Hematopoietic multipotent progenitor cell (in vitro differentiated cells): ENCODE results near the gene ZYG11A. TPM values are rescaled to one million over a fixed set of nuclear protein-coding genes. Genes with fewer than 3 reads are reported as not detected.
"Not testable (repeated sequence)": the region's sequence is repeated elsewhere in the genome, so short reads cannot be mapped to it uniquely, and the experiment has no call there.

Experiments used
- DNase-seq, 3 donors: peaks; one replicate each; pipeline ENCODE4 v3.0.0-alpha.2; 2011 to 2015; ENCODE audit warnings: low read depth in 2 of 3, low spot score in 2 of 3
- total RNA-seq: library from RNA; depleted of rRNA; stranded (reverse); fragments of >200 nt; gene quantifications from one replicate; pipeline ENCODE4 v1.2.3, GENCODE V29; 2012

The ZYG11A gene
- total RNA-seq, 1 donor, result not detected

DNA sequence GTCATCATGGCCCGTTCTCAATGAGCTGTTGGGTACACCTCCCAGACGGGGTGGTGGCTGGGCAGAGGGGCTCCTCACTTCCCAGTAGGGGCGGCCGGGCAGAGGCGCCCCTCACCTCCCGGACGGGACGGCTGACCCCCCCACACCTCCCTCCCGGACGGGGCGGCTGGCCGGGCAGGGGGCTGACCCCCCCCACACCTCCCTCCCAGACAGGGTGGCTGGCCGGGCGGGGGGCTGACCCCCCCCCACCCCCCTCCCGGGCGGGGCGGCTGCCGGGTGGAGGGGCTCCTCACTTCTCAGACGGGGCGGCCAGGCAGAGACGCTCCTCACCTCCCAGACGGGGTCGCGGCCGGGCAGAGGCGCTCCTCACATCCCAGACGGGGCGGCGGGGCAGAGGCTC lies 27.2 kb downstream of the ZYG11A start:
- DNase-seq, result not testable (repeated sequence)

DNA sequence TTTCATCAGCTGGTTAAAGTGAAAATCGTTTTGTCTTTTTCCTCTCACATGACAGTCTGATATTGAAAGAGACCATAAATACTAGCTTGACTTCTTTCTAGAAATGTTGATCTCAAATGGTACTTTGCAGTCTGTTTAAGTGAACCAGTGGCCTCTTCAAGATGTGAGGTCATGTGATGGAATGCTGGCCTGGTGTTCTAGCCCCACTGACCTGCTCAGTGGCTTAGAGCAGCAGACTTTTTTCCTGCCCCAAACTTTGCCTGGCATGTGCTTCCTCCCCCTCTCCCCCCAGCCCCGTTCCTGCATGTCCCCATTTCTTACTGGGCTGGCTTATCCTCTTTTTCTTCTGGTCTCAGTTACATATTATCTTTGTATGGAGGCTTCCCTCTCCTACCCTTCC lies 34.3 kb downstream of the ZYG11A start:
- no peak for DNase-seq

DNA sequence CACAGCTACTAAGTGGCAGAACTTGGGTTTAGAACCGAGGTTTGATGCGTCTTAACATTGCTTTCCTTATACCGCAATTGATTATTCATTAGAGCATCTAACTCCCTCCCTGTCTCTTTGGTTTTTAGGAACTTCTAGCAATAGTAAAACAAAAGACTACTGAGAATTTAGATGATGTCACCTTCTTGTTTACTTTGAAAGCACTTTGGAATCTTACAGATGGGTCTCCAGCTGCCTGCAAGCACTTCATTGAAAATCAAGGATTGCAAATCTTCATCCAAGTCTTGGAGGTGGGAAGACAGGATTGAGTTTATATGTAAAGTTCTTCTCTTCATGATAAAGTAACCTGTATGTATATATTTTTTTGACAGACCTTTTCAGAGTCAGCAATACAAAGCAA lies 35.0 kb downstream of the ZYG11A start:
- DNase-seq, result no peak

DNA sequence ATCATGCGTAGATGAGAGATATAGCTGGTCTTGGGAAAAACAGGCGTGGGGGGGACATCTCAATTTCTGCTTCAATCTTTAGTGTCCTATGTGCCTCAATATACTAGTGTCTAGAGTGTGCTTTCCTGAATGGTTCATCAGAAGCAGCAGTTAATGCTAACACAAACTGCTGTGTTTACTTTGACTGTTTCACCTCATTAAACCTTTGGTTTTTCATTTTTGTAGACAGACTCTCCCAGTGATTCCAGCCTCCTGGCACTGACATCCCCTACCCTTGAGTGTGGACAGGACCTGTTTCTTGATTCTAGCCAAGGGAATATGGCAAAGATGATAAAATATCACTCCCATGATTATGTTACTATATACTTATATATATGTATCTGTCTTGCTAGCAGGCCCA lies 37.6 kb downstream of the ZYG11A start:
- no peak for DNase-seq

DNA sequence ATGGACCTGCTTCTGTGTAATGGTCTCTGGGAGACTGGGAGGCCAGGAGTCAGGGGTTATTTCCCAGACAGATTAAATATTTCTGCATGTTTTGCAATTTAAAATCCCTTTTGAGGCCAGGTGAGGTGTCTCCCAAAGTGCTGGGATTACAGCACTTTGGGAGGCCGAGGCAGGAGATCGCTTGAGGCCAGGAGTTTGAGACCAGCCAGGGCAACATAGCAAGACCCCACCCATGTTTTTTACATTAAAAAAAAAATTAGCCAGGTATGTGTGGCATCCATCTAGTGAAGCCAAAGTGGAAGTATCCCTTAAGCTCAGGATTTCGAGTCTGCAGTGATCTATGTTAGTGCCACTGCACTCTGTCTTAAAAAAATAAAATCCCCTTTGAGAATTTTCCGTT lies 44.9 kb downstream of the ZYG11A start:
- no peak for DNase-seq

DNA sequence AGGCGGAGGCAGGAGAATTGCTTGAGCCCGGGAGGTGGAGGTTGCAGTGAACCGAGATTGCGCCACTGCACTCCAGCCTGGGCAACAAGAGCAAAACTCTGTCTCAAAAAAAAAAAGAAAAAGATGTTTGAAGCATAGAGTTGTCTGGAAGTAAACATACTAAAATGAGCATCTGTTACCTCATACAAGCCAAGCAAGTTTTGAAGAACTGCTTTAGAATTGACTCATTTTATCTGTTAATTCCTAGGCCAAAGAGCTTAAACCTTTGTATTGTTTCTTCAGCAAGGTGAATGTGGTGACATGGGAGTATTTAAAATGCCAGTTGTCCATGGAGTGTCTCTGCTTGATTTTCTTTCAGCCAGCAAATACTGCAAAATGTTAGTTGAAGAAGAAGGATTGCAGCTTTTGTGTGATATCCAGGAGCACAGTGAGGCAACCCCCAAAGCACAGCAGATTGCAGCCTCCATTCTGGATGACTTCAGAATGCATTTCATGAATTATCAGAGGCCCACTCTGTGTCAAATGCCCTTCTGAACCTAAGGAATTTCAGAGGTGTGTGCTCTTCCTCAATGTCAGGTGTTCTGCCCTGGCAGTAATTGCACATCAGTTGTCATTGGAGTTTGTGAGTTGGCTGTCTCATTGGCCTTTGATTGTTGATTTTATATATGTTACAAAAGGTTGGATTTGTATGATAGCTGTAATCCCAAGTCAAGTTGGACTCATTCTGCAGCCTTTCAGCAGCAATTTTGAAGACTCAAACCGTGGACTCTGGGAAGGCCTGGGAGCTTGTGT lies 50.1 kb downstream of the ZYG11A start:
- DNase-seq, result no peak

DNA sequence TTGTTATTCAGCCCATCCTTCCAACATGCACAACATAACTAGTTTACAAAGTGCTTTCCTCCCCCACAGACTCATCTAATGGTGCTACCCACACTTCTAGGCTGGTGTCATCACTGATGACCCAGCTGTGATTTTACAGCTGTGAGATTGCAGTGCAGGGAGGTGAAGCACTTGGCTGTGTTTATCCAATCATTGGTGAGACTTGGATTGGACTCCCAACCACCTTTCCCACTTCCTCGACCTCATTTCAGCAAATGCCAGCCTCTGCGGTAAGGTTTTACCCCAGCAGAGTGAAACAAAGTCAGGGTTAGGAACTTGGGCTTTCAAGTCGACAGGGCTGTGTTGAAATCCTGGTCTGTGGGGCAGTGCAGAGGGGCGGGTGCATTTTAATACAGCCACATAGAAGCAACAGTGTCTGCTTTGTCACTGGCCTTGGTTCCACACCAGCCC lies 56.9 kb downstream of the ZYG11A start:
- DNase-seq, result no peak

DNA sequence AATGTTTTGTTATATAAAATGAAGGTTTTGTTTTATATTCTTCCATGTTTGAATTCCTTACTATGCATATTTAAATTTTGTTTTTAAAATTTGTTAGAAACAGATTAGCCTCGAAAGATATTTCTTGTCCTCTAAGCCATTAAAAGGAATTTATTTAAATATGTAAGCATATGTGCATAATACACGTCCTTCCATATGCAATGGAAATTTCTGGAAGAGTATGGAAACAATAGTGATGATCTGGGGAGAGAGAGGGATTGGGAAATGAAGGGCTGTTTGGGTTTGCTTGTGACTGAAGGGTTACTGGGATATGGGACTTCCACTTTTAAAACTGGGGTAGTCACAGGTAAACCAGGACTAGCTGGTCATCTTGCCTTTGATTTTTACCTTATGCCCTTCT lies 57.8 kb downstream of the ZYG11A start:
- DNase-seq, result no peak

DNA sequence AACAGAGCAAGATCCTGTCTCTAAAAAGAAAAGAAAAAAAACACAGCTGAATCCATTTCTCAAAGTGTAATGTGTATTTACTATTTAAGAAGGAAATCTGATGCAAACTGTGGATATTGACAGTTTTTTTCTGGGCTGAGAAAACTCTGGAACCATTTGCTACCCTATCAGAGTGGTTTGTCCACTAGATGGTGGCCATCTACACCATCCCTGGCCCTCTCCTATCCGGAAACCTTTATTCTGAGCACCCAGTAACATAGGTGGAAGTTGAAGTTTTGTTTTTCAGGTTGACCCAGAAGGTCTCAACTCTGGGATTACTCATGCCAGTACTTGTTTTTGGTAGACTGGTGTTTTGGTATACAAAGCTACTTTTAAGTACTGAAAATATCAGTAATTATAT lies 58.8 kb downstream of the ZYG11A start:
- DNase-seq, result no peak

DNA sequence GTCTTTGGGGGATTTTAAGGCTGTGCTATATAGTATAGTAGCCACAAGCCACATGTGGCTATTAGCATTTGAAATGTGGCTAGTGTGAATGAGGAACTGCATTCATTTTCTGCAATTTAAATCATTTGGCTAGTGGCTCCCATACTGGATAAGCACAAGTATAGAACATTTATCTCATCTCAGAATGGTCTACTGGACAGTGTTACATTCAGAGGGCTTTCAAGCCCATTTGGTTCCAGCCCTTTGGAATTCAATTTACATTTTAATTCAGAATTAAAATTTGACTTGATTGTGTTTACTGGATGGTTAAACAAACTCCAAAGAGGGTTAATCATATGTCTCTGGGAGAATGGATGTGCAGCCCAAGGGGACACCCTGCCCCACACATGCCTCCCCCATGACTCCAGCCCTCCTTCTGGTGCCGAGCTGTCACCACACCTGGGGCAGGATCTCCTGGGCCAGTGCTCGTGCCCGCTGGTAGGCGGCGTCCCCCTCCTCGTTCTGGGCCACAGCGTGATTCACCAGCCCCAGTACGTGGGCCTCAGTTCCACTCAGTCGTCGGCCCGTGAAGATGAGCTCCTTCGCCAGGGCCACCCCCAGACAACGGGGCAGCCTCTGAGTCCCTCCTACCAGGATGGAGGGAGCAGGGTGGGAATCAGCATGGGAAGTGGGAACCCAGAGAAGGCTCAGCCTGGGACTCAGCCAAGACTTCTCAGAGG lies 61.8 kb downstream of the ZYG11A start:
- DNase-seq, result no peak

DNA sequence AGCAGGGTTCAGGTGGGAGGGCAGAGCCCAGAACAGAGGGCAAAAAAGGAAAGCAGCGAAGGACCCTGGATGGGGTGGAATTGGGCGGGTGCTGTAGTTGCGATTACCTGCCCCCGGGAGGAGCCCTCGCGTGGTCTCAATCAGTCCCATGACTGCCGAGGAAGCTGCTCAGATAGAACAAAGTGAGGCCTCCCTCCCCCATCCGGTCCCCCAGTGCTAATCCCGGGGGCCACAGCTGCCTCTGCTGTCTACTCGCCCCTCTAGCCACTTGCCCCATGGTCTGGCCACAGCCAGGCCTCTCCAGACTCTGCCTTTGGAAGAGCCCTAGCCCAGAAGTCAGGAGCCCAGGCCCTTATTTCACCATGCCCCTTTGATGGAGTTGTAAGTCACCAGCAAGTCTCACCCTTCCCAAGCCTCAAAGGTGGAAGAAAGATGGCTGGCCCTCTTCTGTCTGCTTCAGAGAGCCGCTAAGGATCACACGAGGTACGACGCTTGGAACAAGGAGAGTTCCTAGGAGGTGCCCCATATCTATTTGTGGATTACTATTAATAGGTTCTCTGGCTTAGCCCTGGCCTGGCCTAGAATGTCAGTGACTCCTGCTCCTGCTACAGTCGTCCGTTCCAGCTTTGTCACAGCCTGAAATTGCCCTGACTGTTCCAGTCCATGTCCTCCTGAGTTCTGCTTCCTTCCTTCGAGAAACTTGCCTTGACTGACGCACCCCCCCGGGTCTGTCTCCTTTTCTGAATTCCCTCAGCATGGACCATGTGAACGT lies 62.6 kb downstream of the ZYG11A start:
- peak in 2 of 3 donors; percentile 37 to 56 for DNase-seq

DNA sequence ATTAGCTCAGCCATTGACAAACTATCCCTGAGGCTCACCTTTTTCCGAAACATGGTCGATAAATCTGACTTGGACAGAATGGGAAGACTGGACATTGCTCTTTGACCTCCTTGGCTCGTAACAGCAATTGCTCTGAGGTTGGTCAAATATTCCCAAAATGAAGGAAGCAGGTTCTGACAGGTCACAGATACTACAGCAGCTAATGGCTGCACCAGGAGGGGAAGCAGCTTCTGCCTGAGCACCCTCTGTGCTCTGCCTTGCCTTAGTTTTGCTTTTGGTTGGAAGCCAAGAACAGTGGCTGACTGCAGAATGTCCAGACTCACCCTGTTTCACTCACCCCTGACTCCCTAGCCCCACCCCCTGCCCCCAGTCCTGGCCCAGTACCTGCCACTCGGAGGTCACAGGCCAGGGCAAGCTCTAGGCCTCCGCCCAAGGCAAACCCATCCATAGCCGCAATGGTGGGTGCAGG lies 63.6 kb downstream of the ZYG11A start:
- DNase-seq, result no peak

DNA sequence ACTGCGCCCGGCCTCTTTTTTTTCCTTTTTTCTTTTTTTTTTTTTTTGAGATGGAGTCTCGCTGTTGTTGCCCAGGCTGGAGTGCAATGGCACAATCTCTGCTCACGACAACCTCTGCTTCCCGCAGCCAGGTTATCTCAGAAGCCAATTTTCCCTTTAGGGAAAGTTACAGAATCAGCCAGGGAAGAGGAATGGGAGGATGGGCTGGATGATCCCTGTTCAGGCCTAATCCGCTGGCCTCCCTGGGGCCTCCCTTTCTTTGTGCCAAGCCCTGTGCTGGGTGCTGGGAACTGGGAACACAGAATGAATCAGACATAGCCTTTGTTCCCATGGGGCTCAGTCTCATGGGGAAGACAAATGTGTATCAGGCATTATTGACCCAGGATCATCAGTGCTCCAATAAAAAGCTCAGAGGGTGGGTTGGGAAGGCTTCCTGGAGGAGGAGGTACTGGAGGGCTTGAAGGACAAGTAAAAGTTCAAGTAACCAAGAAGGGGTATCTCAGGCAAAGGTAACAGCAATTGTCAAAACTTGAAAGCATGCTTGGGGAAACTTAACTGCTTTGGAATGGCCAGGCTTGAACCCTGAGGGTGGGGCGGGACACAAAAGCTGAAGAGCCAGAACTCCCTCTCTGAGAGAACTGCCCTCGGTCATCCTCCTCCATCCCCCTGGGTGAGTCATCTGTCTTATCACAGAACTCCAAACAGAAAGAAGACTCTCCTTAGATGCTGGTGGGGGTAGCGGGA lies 64.7 kb downstream of the ZYG11A start:
- DNase-seq, result no peak

DNA sequence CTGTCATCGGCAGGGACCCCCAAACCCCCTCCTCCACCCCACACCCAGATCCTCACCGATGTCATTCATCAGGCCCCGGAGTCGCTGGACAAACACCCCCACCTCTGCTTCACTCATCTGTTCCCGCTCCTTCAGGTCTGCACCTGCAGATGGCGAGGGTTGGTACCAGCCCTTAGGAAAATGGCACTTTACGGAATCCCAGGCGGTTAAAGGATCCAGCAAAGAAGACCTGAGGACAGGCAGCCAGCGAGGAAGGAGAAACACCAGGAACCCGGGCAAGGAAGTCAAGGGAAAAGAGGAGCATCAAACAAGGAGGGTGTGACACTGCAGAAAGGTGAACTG lies 65.2 kb downstream of the ZYG11A start:
- no peak for DNase-seq

DNA sequence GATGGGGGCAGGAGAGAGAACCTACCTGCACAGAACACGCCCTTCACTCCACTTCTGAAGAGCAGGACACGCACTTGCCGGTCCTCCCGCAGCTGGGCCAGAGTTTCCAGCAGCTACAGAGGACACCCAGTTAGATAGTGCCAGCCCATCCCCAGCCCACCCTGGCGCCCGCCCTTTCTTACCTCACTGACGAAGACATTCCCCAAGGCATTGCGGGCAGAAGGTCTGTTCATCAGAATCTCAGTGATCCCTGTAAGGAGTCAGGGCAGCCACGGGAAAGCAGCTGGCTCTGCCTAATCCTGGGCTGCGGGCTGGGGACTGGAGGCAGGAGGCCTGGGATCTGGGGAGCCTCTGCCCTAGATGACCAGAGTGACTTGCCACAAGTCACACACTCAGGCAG lies 69.0 kb downstream of the ZYG11A start:
- DNase-seq, result no peak

DNA sequence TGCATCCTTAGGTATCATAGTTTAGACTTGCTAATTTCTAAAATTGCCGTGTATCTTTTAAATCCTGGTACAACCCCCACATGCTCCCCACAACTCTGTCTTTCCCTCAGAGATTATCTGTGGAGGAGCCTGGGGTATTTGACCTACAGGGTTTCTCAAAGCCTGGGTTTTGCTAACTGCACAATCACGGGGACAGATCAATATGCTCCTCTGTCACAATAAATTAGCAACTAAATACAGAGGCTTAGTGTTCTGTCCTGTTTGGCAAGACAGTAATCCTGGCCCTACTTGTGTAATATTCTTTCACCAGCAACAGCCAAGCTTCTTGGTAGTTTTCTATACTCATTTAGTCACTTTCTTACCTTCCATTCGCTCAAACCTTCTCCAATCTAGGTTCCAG lies 70.5 kb downstream of the ZYG11A start:
- DNase-seq, result no peak

DNA sequence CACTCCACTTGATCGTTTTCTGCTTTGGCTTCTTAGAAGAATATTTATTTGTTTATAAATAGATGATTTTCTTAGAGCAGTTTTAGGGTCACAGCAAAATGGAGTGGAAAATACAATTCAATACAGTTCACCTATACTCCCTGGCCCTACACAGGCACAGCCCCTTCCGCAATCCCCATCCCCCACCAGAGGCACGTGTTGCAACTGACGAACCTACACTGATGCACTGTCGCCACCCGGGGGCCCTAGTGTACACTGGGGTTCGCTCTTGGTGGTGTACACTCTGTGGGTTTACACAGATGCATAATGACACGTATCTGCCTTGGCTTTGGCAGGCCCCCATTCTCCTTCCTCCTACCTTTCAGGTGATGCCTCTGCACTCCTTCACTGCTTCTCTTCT lies 71.0 kb downstream of the ZYG11A start:
- DNase-seq, result no peak

DNA sequence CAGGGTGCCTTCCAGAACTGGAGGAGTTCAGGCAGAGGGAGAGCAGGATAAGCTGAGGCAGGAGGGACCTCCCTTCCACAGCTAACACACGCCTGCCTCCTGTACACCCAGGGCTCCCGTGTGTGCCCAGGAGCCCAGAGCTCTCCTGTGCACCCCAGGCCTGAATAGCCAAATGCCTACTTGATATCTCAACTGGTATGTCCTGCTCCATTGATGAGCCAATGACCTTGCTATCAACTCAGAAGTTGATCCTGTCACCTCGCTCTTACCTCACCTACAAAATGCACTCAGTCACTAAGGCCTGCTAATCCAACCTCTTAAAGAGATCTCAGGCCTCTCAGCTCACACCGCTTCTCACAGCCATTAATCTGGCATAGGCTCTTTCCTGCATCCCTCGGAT lies 71.9 kb downstream of the ZYG11A start:
- no peak for DNase-seq

DNA sequence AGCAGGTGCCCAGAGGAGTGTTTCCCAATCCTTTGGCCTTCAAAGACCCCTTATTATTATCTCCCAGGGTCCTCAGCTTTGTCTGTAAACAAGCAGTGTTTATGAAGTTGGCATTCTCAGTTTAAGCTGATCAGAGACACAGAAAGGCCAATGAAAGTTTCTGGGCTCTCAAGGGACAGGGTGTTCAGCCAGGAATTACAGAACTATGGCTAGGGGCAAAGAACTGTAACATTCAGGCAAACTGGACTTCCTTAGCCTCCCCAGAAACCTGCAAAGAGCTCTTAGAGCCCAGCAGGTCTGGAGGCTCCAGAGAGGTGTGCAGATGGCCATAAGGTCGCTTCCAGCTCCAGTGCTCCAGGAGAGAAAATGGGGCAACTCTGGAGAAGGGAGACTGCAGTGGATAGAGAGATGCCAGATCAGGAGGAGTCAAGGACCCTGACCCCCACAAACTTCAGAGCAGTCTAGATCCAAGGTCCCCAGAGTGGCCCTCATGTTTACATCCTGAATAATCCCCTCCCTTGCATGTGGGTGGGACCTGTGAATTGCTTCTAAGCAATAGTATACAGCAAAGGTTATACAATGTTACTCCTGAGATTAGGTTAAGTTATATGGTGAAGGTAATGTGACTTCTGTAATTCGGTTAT lies 72.8 kb downstream of the ZYG11A start:
- DNase-seq, result no peak

DNA sequence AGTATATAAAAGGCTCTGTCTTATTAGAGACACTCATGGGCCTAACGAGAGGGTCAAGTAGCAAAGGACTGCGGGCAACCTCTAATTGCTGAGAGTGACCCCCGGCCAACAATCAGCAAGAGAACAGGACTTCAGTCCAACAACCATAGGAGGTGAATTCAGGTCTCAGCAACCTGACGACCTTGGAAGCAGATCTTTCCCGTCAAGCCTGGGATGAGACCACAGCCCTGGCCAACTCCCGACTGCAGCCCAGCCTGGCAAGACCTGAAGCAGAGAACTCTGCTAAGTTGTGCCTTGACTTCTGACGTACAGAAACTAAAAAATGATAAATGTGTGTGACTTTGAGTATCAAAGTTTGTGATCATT lies 73.3 kb downstream of the ZYG11A start:
- DNase-seq, result no peak
